GM20000 (cell line): ENCODE measurements around the gene IL9.

Experiments used
- DNase-seq: peaks from one replicate; pipeline ENCODE4 v3.0.0; 2012; ENCODE audit warnings: low spot score
- CTCF ChIP-seq: IDR thresholded peaks from 2 replicates; pipeline ENCODE4 v1.5.1; 2012; ENCODE audit warnings: mild to moderate bottlenecking, control low read depth; ENCODE audit errors: extremely low read depth, missing control alignments

Gene IL9

GRCh38 chr5:135895474-135896006 lies at the start of gene IL9:
Gene IL9 (minus strand): TSS chr5:135895841. CDS start chr5:135895816, 25 bp downstream.
- no peak for TF ChIP-seq CTCF
- DNase-seq = no peak

DNA sequence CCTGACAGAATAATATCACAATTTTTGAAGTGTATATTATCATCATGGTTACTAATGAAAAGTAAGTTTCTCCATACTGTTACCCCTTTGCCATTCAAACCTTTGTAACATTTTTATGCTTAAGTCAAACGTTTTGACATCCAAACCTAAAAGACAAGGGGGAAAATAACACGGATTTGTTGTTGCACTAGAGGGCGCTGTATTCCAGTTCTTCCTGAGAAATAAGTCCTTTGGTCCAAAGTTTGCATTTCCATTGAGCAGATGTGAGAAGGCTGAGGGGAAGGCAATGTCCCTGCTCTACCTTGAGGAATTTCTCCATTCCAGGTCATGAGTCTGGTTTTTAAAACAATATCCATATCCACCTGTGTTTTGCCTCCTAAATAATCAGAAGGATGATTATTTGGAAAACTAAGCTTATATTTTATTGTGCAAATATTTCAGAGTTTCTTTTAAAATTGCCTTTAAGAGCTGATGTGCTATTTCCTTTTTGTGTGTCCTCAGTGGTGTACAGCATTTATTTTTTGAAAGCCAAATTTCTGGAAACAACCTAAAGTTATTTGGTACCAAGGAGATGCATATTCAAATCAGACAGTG lies 49.4 kb upstream of the IL9 start:
- peak; percentile 39 for DNase-seq
- TF ChIP-seq CTCF = peak; percentile 48

DNA sequence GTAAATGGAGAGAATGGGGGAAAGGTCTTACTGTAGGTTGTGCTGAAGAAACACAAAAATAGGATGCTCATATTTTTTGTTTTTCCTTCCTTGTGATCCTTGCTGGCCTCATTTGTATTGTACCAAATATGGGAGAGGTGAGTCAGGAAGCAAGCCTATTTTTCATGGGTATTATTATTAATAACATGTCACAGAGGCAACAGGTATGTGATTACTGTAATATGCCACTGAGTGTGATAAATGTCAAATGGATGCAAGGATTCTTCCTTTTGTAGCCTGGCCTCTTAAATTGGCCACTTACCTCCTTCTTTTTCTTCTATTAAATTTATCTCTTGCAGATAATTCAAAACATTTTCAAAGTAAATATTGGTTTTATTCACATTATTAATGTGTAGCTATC lies 48.9 kb upstream of the IL9 start:
- no peak for TF ChIP-seq CTCF
- DNase-seq = no peak

- no peak for TF ChIP-seq CTCF
- DNase-seq = no peak
Observed at GRCh38 chr5:135942202-135942771, 46.6 kb upstream of the IL9 start.

DNA sequence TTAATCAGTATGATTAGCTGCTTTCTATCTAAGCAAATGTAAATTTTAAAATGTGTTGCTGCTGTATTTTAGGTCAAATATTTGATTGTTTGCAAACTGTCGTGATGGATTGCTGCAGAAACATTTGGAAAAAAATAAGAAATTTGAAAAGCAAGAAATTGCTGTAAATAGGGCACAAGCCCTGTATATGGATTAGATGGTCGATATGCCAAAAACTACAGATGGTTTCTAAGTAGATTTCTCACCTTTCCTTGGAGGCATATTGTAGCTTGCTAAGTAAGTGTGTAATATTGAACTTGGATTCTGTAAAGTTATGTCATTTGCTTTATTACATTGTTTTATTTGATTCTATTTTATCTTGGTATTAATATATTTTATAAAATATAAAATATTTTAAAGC lies 46.1 kb upstream of the IL9 start:
- TF ChIP-seq CTCF = no peak
- no peak for DNase-seq

- TF ChIP-seq CTCF = no peak
- no peak for DNase-seq
Observed at GRCh38 chr5:135937245-135937911, 41.7 kb upstream of the IL9 start.

DNA sequence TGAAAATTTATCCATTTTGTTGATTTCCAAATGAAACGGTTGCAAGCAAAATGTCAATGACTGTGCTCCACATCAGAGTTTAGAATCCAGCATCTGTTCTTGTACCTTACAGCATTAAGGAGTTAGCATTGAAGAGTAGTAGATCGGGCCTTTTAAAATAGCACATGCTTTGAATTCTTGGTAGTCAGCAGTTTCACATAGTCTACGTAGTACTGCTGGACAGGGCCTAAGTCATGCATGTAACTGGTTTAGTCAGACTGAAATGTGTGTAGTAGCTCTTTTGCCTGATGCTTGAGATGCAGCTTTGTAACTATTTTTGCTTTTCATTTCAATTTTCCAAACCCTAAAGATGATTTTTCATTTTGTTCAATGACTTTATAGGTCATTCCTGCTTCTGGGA lies 39.3 kb upstream of the IL9 start:
- no peak for DNase-seq
- TF ChIP-seq CTCF = no peak
